HepG2 (cell line): ENCODE data around the gene NRL. TPM values are rescaled to one million over a fixed set of nuclear protein-coding genes. Genes with fewer than 3 reads are reported as not detected.

ENCODE experiments used
- ETS1 ChIP-seq: sonication (generic); formaldehyde crosslinking; IDR thresholded peaks from 2 replicates; pipeline ENCODE4 v1.4.0; 2020; ENCODE audit warnings: missing genetic modification reagents
- GMEB1 ChIP-seq: sonication (generic); formaldehyde crosslinking; IDR thresholded peaks from 2 replicates; pipeline ENCODE4 v1.5.1; 2020; ENCODE audit warnings: missing genetic modification reagents, mild to moderate bottlenecking, borderline replicate concordance
- HIVEP1 ChIP-seq: sonication (generic); formaldehyde crosslinking; IDR thresholded peaks from 2 replicates; pipeline ENCODE4 v1.4.0; 2020; ENCODE audit warnings: mild to moderate bottlenecking, missing genetic modification reagents
- MATR3 ChIP-seq: sonication (generic); formaldehyde crosslinking; IDR thresholded peaks from 2 replicates; pipeline ENCODE4 v1.4.0; 2020; ENCODE audit warnings: missing genetic modification reagents
- MTF1 ChIP-seq: sonication (generic); formaldehyde crosslinking; IDR thresholded peaks from 2 replicates; pipeline ENCODE4 v1.5.0; 2020; ENCODE audit warnings: missing genetic modification reagents
- PPARG ChIP-seq: conservative IDR thresholded peaks from 2 replicates; pipeline ENCODE4 v1.6.1; 2016; ENCODE audit warnings: missing biosample characterization, missing genetic modification reagents
- RAD21 ChIP-seq: fragments of 450-650 bp; formaldehyde crosslinking; IDR thresholded peaks from 2 replicates; pipeline ENCODE4 v1.5.0; 2020; ENCODE audit warnings: mild to moderate bottlenecking
- RNF2 ChIP-seq: fragments of 450-650 bp; conservative IDR thresholded peaks from 2 replicates; pipeline ENCODE4 v1.6.1; 2016; ENCODE audit warnings: low read depth
- STAT5B ChIP-seq: sonication (generic); formaldehyde crosslinking; IDR thresholded peaks from 2 replicates; pipeline ENCODE4 v1.4.0; 2020; ENCODE audit warnings: missing genetic modification reagents
- TP53 ChIP-seq: sonication (generic); formaldehyde crosslinking; conservative IDR thresholded peaks from 2 replicates; pipeline ENCODE4 v1.4.0; 2020; ENCODE audit warnings: missing genetic modification reagents
- ZFP41 ChIP-seq: sonication (generic); formaldehyde crosslinking; IDR thresholded peaks from 2 replicates; pipeline ENCODE4 v1.4.0; 2020; ENCODE audit warnings: mild to moderate bottlenecking, missing genetic modification reagents, borderline replicate concordance
- ZNF253 ChIP-seq: sonication (generic); formaldehyde crosslinking; IDR thresholded peaks from 2 replicates; pipeline ENCODE4 v1.8.0; 2022; ENCODE audit warnings: mild to moderate bottlenecking, missing genetic modification reagents, borderline replicate concordance
- ZNF263 ChIP-seq: sonication (generic); formaldehyde crosslinking; IDR thresholded peaks from 2 replicates; pipeline ENCODE4 v1.4.0; 2020; ENCODE audit warnings: missing genetic modification reagents
- ZNF329 ChIP-seq: sonication (generic); formaldehyde crosslinking; IDR thresholded peaks from 2 replicates; pipeline ENCODE4 v1.9.0; 2021; ENCODE audit warnings: low read depth, mild to moderate bottlenecking, missing genetic modification reagents
- ZNF337 ChIP-seq: sonication (generic); formaldehyde crosslinking; IDR thresholded peaks from 2 replicates; pipeline ENCODE4 v1.5.1; 2020; ENCODE audit warnings: missing genetic modification reagents, low read depth, mild to moderate bottlenecking, borderline replicate concordance
- ZNF501 ChIP-seq: sonication (generic); formaldehyde crosslinking; IDR thresholded peaks from 2 replicates; pipeline ENCODE4 v1.5.1; 2020; ENCODE audit warnings: mild to moderate bottlenecking, moderate library complexity, missing genetic modification reagents
- ZNF746 ChIP-seq: sonication (generic); formaldehyde crosslinking; IDR thresholded peaks from 2 replicates; pipeline ENCODE4 v1.8.0; 2022; ENCODE audit warnings: mild to moderate bottlenecking, missing genetic modification reagents
- ZNF879 ChIP-seq: sonication (generic); formaldehyde crosslinking; IDR thresholded peaks from 2 replicates; pipeline ENCODE4 v1.8.1; 2023; ENCODE audit warnings: missing genetic modification reagents
- ZSCAN25 ChIP-seq: sonication (generic); formaldehyde crosslinking; IDR thresholded peaks from 2 replicates; pipeline ENCODE4 v1.8.0; 2022; ENCODE audit warnings: mild to moderate bottlenecking, missing genetic modification reagents
- polyA plus RNA-seq, 8 experiments: library from polyadenylated mRNA; depleted of rRNA in 3 of 8; stranded (reverse) in 7 of 8; unstranded in 1 of 8; fragments of >200 nt; fragmentation: Illumina TruSeq in 4 of 8; extraction: Trizol in 4 of 8; gene quantifications; 2 replicates each; pipeline versions ENCODE4 v1.2.1 to v1.2.3, GENCODE V29; 2011 to 2016; ENCODE audit warnings: low read depth in 4 of 8, missing spikeins in 1 of 8, mixed read lengths in 1 of 8; ENCODE audit not compliant: insufficient read depth in 1 of 8
- total RNA-seq, 5 experiments: library from RNA; depleted of rRNA; stranded (reverse); fragments of >200 nt; fragmentation: Illumina TruSeq; extraction: Trizol; gene quantifications; 2 replicates each; pipeline ENCODE4 v1.2.3, GENCODE V29; 2016; ENCODE audit warnings: low read depth in 1 of 5
- TF ChIP-seq, protein P1 (sequence below): sonication (generic); formaldehyde crosslinking; IDR thresholded peaks from 2 replicates; pipeline ENCODE4 v1.5.1; 2020; ENCODE audit warnings: mild to moderate bottlenecking, moderate library complexity, missing genetic modification reagents
- TF ChIP-seq, protein P2 (sequence below): sonication (generic); formaldehyde crosslinking; IDR thresholded peaks from 2 replicates; pipeline ENCODE4 v1.5.1; 2020; ENCODE audit warnings: missing genetic modification reagents, mild to moderate bottlenecking, borderline replicate concordance
- TF ChIP-seq, protein P3 (sequence below): sonication (generic); formaldehyde crosslinking; IDR thresholded peaks from 2 replicates; pipeline ENCODE4 v1.9.0; 2022; ENCODE audit warnings: missing genetic modification reagents, mild to moderate bottlenecking, borderline replicate concordance

Gene NRL
- total and polyA plus RNA-seq, 2 of the 13 experiments (the other 11 are each of a cell fraction or from before 2014, with no cell fraction given) = 2.5 to 4.7 TPM

GRCh38 chr14:24052656-24053547, 61.8 kb downstream of the NRL start (continued):
- peak; percentile 23; the same call in 1 of the 2 replicates for TF ChIP-seq ZNF253 (CRISPR knock-in tag)
- TF ChIP-seq MTF1 (CRISPR knock-in tag) = no peak
- TF ChIP-seq ZNF746 = no peak; the same call in 1 of the 2 replicates
- TF ChIP-seq, protein P1, sequence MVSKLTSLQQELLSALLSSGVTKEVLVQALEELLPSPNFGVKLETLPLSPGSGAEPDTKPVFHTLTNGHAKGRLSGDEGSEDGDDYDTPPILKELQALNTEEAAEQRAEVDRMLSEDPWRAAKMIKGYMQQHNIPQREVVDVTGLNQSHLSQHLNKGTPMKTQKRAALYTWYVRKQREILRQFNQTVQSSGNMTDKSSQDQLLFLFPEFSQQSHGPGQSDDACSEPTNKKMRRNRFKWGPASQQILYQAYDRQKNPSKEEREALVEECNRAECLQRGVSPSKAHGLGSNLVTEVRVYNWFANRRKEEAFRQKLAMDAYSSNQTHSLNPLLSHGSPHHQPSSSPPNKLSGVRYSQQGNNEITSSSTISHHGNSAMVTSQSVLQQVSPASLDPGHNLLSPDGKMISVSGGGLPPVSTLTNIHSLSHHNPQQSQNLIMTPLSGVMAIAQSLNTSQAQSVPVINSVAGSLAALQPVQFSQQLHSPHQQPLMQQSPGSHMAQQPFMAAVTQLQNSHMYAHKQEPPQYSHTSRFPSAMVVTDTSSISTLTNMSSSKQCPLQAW (CRISPR knock-in tag) = no peak
- TF ChIP-seq ZNF329 (CRISPR knock-in tag) = 0 out of 2 replicates have a peak, but pooled peaks have one; percentile 6
- no peak; the same call in 1 of the 2 replicates for TF ChIP-seq HIVEP1 (CRISPR knock-in tag)
- no peak for TF ChIP-seq RAD21
- TF ChIP-seq ETS1 (CRISPR knock-in tag) = no peak
- no peak for TF ChIP-seq TP53 (CRISPR knock-in tag)
- TF ChIP-seq PPARG (CRISPR knock-in tag) = no peak
- TF ChIP-seq GMEB1 = 0 out of 2 replicates have a peak, but pooled peaks have one; percentile 0
- TF ChIP-seq ZNF337 = no peak
- TF ChIP-seq ZNF879 (CRISPR knock-in tag) = no peak; the same call in 1 of the 2 replicates
- TF ChIP-seq RNF2 = no peak
- TF ChIP-seq, protein P2, sequence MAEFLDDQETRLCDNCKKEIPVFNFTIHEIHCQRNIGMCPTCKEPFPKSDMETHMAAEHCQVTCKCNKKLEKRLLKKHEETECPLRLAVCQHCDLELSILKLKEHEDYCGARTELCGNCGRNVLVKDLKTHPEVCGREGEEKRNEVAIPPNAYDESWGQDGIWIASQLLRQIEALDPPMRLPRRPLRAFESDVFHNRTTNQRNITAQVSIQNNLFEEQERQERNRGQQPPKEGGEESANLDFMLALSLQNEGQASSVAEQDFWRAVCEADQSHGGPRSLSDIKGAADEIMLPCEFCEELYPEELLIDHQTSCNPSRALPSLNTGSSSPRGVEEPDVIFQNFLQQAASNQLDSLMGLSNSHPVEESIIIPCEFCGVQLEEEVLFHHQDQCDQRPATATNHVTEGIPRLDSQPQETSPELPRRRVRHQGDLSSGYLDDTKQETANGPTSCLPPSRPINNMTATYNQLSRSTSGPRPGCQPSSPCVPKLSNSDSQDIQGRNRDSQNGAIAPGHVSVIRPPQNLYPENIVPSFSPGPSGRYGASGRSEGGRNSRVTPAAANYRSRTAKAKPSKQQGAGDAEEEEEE (CRISPR knock-in tag) = no peak
- TF ChIP-seq, protein P3, sequence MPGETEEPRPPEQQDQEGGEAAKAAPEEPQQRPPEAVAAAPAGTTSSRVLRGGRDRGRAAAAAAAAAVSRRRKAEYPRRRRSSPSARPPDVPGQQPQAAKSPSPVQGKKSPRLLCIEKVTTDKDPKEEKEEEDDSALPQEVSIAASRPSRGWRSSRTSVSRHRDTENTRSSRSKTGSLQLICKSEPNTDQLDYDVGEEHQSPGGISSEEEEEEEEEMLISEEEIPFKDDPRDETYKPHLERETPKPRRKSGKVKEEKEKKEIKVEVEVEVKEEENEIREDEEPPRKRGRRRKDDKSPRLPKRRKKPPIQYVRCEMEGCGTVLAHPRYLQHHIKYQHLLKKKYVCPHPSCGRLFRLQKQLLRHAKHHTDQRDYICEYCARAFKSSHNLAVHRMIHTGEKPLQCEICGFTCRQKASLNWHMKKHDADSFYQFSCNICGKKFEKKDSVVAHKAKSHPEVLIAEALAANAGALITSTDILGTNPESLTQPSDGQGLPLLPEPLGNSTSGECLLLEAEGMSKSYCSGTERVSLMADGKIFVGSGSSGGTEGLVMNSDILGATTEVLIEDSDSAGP (CRISPR knock-in tag) = no peak
- TF ChIP-seq ZNF501 (CRISPR knock-in tag) = no peak
- TF ChIP-seq ZNF263 (CRISPR knock-in tag) = no peak
- TF ChIP-seq STAT5B (CRISPR knock-in tag) = no peak
- TF ChIP-seq ZFP41 = 0 out of 2 replicates have a peak, but pooled peaks have one; percentile 20
- no peak for TF ChIP-seq MATR3 (CRISPR knock-in tag)
- TF ChIP-seq ZSCAN25 (CRISPR knock-in tag) = 0 out of 2 replicates have a peak, but pooled peaks have one; percentile 10
